Osteoblast (primary cell): Measurements from ENCODE around the gene CCNJL. TPM values are rescaled to one million over a fixed set of nuclear protein-coding genes. Genes with fewer than 3 reads are reported as not detected.

ENCODE experiments used
- DNase-seq: peaks from one replicate; pipeline ENCODE4 v3.0.0; 2011; ENCODE audit warnings: low spot score, mixed read lengths; ENCODE audit not compliant: insufficient read length; ENCODE audit errors: missing footprints
- H2AFZ ChIP-seq: 2 replicates; pipeline ENCODE4 v1.6.0; 2011; ENCODE audit warnings: mild to moderate bottlenecking, low read length
- H3K27ac ChIP-seq: 2 replicates; pipeline ENCODE4 v1.5.1; 2011; ENCODE audit warnings: mild to moderate bottlenecking, low read depth, low read length, moderate library complexity
- H3K27me3 ChIP-seq: 2 replicates; pipeline ENCODE4 v1.6.0; 2012; ENCODE audit warnings: mild to moderate bottlenecking, control low read depth, inconsistent platforms, low read length, moderate library complexity; ENCODE audit not compliant: insufficient read depth
- H3K36me3 ChIP-seq: 2 replicates; pipeline ENCODE4 v1.5.1; 2011; ENCODE audit warnings: mild to moderate bottlenecking, low read length, control low read depth, moderate library complexity; ENCODE audit not compliant: insufficient read depth
- H3K4me1 ChIP-seq: 2 replicates; pipeline ENCODE4 v1.5.1; 2011; ENCODE audit warnings: mild to moderate bottlenecking, low read length, control low read depth, moderate library complexity; ENCODE audit not compliant: insufficient read depth
- H3K4me2 ChIP-seq: 2 replicates; pipeline ENCODE4 v1.6.0; 2011; ENCODE audit warnings: mild to moderate bottlenecking, low read length; ENCODE audit not compliant: insufficient read depth
- H3K4me3 ChIP-seq: fragments of 200-600 bp; sonication (generic); 3 replicates; pipeline ENCODE4 v1.5.1; 2012; ENCODE audit warnings: mild to moderate bottlenecking, low read length, inconsistent platforms; ENCODE audit not compliant: insufficient read depth
- H3K79me2 ChIP-seq: 2 replicates; pipeline ENCODE4 v1.6.0; 2012; ENCODE audit warnings: mild to moderate bottlenecking, low read length, control low read depth, inconsistent platforms; ENCODE audit not compliant: insufficient read depth
- H3K9me3 ChIP-seq: 2 replicates; pipeline ENCODE4 v1.5.1; 2011; ENCODE audit warnings: low read depth, low read length, control low read depth
- H4K20me1 ChIP-seq: 2 replicates; pipeline ENCODE4 v1.6.0; 2012; ENCODE audit warnings: mild to moderate bottlenecking, low read length, control low read depth; ENCODE audit not compliant: insufficient read depth
- small RNA-seq: library from RNA; depleted of rRNA; stranded (forward); fragments of <200 nt; gene quantifications from one replicate; pipeline ENCODE3, GENCODE V24; 2012
- total RNA-seq: library from RNA; depleted of rRNA; stranded (reverse); fragments of >200 nt; gene quantifications from 2 replicates; pipeline ENCODE4 v1.2.3, GENCODE V29; 2012
- TF ChIP-seq, protein P1 (sequence below): IDR thresholded peaks from 2 replicates; pipeline ENCODE4 v1.5.1; 2011; ENCODE audit warnings: mild to moderate bottlenecking, low read depth, low read length, moderate library complexity; ENCODE audit errors: extremely low read depth

CCNJL gene
- total RNA-seq, 1 donor, result 1.1 TPM

DNA sequence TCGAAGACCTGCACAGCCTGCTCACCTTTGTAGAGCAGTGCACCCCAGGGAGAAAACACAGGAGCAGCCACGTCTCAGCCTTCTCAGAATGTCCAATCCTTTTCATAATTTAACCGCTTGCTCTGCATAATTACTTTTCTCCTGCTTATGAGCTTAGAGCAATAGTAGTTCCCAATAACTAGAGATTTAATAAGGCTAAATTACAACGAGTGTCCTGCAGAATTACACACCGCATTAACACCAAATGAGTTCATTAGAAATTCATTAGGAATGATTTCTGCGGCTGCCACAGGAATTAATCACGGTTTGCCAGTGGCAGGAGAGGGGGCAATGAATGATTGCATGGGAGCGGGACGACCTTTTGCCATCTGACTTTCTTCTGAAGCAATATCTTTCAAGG, 101.8 kb downstream of the CCNJL start:
- Histone ChIP-seq H3K4me2 (no peak overlapping the region), H3K4me1 (no peaks in the 10 kb centered on the region), H3K36me3 (no peaks in the 10 kb centered on the region), H3K27me3 (no peaks in the 10 kb centered on the region), H3K79me2 (no peaks in the 10 kb centered on the region), H3K9me3 (no peaks in the 10 kb centered on the region), H3K4me3 (no peak overlapping the region), H2AFZ (no peak overlapping the region), H4K20me1 (no peaks in the 10 kb centered on the region), H3K27ac (no peak overlapping the region)
- TF ChIP-seq, protein P1, sequence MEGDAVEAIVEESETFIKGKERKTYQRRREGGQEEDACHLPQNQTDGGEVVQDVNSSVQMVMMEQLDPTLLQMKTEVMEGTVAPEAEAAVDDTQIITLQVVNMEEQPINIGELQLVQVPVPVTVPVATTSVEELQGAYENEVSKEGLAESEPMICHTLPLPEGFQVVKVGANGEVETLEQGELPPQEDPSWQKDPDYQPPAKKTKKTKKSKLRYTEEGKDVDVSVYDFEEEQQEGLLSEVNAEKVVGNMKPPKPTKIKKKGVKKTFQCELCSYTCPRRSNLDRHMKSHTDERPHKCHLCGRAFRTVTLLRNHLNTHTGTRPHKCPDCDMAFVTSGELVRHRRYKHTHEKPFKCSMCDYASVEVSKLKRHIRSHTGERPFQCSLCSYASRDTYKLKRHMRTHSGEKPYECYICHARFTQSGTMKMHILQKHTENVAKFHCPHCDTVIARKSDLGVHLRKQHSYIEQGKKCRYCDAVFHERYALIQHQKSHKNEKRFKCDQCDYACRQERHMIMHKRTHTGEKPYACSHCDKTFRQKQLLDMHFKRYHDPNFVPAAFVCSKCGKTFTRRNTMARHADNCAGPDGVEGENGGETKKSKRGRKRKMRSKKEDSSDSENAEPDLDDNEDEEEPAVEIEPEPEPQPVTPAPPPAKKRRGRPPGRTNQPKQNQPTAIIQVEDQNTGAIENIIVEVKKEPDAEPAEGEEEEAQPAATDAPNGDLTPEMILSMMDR, result no peak
- DNase-seq, result no peak

DNA sequence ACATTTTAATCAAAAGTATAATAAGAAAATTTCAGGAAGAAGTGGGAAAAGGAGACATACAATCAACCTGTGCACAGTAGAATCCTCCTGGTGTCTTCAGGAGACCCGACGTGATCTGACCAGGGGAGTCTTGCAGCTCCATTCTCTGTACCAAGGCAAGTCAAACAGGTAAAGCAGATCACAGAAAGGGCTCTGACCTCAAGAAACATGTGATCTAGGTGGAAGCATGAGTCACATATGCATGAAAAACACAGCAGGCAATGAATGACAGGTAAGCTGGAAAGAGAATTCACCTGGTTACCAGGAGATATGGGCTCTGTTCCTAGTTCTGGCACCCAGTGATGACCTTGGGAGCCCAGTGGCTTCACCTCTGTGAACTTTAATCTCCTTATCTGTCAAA, 102.4 kb downstream of the CCNJL start:
- Histone ChIP-seq H3K36me3 (no peaks in the 10 kb centered on the region), H3K79me2 (no peaks in the 10 kb centered on the region), H3K9me3 (no peaks in the 10 kb centered on the region), H3K4me2 (no peak overlapping the region), H3K4me3 (no peak overlapping the region), H3K27me3 (no peaks in the 10 kb centered on the region), H4K20me1 (no peaks in the 10 kb centered on the region), H3K27ac (no peak overlapping the region), H2AFZ (no peak overlapping the region), H3K4me1 (no peaks in the 10 kb centered on the region)
- no peak for DNase-seq
- TF ChIP-seq, protein P1, result no peak

DNA sequence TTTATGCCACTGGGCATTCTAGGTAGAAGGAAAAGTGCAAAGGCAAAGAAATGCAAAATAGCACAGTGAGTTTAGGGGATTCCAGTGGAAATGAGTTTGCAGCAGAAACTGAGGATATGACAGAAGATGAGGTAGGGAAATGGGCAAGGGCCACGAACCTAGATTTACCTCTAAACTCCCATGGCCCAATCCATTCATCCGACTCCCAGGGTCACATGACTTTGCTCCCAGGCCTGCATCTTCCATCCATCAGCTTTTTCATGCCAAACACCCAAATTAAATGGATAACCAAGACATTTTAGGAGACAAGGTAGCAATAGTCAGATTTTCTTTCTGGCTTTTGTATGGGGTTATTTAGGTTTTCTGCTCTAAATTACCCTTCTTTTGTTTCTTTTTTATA, 105.3 kb downstream of the CCNJL start:
- Histone ChIP-seq H3K27me3 (no peaks in the 10 kb centered on the region), H3K27ac (no peak overlapping the region), H4K20me1 (no peaks in the 10 kb centered on the region), H3K4me3 (no peak overlapping the region), H3K4me1 (no peaks in the 10 kb centered on the region), H3K9me3 (no peaks in the 10 kb centered on the region), H3K4me2 (no peak overlapping the region), H3K36me3 (no peaks in the 10 kb centered on the region), H3K79me2 (no peaks in the 10 kb centered on the region), H2AFZ (no peak overlapping the region)
- TF ChIP-seq, protein P1, result no peak
- DNase-seq, result no peak

Small RNA genes within 50 kb of the gene (small RNA-seq; reads per million reads assigned to genes)
- gene AC112191.3, result not detected

Other genes with a start within 250 kb of the CCNJL start
- gene PWWP2A, start 193.1 kb downstream of the CCNJL start, total RNA-seq, result 23.6 and 26.8 TPM in 2 replicates
- gene FABP6, start 83.1 kb downstream of the CCNJL start, total RNA-seq, result not detected in 2 replicates
- under 0.01 TPM in 1 of 2 replicates, not detected in the other for gene C1QTNF2, start 58.1 kb upstream of the CCNJL start, total RNA-seq
- gene FAM200C, start 87.5 kb upstream of the CCNJL start, total RNA-seq, result 3.6 and 5.6 TPM in 2 replicates
- gene SLU7, start 106.5 kb upstream of the CCNJL start, total RNA-seq, result 54.5 and 75.6 TPM in 2 replicates
- gene PTTG1, start 109.3 kb upstream of the CCNJL start, total RNA-seq, result 29.8 and 41.3 TPM in 2 replicates